ENCODE results near the gene BST1.

The BST1 gene

DNA sequence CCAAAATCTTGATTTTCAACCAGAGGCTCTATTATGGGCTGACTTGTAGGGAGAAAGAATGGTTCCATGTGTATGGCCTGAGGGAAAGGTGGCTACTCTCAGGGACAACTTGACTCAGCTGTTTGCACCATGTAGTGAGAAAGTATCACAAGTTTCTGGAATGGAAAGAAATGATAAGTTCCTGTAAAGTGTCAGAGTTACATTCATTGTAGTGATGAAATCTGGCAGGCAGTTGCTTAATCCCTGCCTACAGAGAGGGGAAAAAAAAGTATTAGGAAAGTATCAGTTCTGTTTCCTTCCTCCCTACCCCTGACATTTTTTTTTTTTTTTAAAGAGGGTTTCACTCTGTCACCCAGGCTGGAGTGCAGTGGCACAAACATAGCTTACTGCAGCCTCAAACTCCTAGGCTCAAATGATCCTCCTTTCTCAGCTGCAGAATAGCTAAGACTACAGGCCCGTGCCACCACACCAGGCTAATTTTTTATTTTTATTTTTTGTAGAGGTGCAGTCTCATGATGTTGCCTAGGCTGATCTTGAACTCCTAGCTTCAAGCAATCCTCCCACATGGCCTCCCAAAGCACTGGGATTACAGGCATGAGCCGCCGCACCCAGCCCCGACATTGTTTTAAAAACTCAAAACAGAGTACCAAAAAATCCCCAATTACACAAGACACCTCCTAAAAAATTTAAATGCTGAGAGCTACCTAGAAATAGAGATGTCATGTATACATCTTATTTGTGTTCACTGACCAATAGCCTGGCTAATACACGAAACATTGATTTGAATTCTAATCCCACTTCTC is 42.9 kb upstream of the BST1 start:
- peaks cover 5% of the 10 kb centered on the region for H3K79me2 ChIP-seq (ENCODE audit: control insufficient read depth, low read length)
- no peaks in the 10 kb centered on the region for H4K20me1 ChIP-seq (ENCODE audit: control insufficient read depth, insufficient read depth, low read depth, low read length)
- no peak overlapping the region for H3K4me3 ChIP-seq (ENCODE audit: low read length)
- no peaks in the 10 kb centered on the region for H3K9me2 ChIP-seq (replicated peaks; ENCODE audit: control insufficient read depth, low read length)
- no peak overlapping the region for H3K27ac ChIP-seq (ENCODE audit: low read depth, low read length)
- no peaks in the 10 kb centered on the region for H3K27me3 ChIP-seq (ENCODE audit: control insufficient read depth, low read length)
- H3K4me1 ChIP-seq (ENCODE audit: control insufficient read depth, low read length): peaks cover 31% of the 10 kb centered on the region
- H3K36me3 ChIP-seq (ENCODE audit: control insufficient read depth, low read length): peaks cover 22% of the 10 kb centered on the region
- TF ChIP-seq, protein P1, sequence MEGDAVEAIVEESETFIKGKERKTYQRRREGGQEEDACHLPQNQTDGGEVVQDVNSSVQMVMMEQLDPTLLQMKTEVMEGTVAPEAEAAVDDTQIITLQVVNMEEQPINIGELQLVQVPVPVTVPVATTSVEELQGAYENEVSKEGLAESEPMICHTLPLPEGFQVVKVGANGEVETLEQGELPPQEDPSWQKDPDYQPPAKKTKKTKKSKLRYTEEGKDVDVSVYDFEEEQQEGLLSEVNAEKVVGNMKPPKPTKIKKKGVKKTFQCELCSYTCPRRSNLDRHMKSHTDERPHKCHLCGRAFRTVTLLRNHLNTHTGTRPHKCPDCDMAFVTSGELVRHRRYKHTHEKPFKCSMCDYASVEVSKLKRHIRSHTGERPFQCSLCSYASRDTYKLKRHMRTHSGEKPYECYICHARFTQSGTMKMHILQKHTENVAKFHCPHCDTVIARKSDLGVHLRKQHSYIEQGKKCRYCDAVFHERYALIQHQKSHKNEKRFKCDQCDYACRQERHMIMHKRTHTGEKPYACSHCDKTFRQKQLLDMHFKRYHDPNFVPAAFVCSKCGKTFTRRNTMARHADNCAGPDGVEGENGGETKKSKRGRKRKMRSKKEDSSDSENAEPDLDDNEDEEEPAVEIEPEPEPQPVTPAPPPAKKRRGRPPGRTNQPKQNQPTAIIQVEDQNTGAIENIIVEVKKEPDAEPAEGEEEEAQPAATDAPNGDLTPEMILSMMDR (IDR thresholded peaks at IDR 0.05; ENCODE audit: low read depth, low read length, poor library complexity, severe bottlenecking): no peak
- no peak for TF ChIP-seq EZH2phosphoT487 (IDR thresholded peaks at IDR 0.05; ENCODE audit: borderline replicate concordance, low read length)
- no peaks in the 10 kb centered on the region for H3K9me3 ChIP-seq (ENCODE audit: control insufficient read depth, insufficient read depth, low read length)
- peaks cover 38% of the 10 kb centered on the region for H3F3A ChIP-seq (ENCODE audit: control insufficient read depth, insufficient read depth)
- H3K4me2 ChIP-seq (ENCODE audit: low read length): no peak overlapping the region

- Histone ChIP-seq H3K9me3 (ENCODE audit: control insufficient read depth, insufficient read depth, low read length) (no peaks in the 10 kb centered on the region), H3K4me2 (ENCODE audit: low read length) (no peak overlapping the region), H4K20me1 (ENCODE audit: control insufficient read depth, insufficient read depth, low read depth, low read length) (no peaks in the 10 kb centered on the region), H3K79me2 (ENCODE audit: control insufficient read depth, low read length) (peaks cover 34% of the 10 kb centered on the region), H3K4me3 (ENCODE audit: low read length) (no peak overlapping the region), H3K27ac (ENCODE audit: low read depth, low read length) (no peak overlapping the region), H3K9me2 (replicated peaks; ENCODE audit: control insufficient read depth, low read length) (no peaks in the 10 kb centered on the region), H3F3A (ENCODE audit: control insufficient read depth, insufficient read depth) (0 out of 2 replicates have a peak, but pooled peaks cover 10% of the 10 kb centered on the region), H3K27me3 (ENCODE audit: control insufficient read depth, low read length) (no peaks in the 10 kb centered on the region), H3K36me3 (ENCODE audit: control insufficient read depth, low read length) (peaks cover 54% of the 10 kb centered on the region), H3K4me1 (ENCODE audit: control insufficient read depth, low read length) (peaks cover 43% of the 10 kb centered on the region)
- TF ChIP-seq EZH2phosphoT487 (IDR thresholded peaks at IDR 0.05; ENCODE audit: borderline replicate concordance, low read length): no peak
- TF ChIP-seq, protein P1 (IDR thresholded peaks at IDR 0.05; ENCODE audit: low read depth, low read length, poor library complexity, severe bottlenecking): no peak
Observed at GRCh38 chr4:15665753-15666365, 37.0 kb upstream of the BST1 start.

DNA sequence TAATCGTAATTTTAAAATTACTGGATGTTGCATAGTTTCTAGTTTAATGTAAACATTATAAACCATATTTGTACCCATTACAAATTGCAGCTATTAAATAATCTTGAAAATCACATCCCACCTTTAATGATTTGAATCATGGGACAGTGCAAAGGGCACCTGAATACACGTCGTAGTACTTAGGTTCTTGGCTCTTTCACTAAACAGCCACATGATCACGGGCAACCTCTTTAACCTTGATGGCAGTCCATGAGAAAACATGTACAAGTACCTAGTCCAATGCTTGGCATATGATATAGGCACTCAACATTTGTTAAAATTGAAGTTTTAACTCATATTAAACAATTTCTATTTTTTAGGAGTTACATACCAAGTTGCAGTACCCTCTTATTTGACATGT is 35.9 kb upstream of the BST1 start:
- Histone ChIP-seq H3K4me1 (ENCODE audit: control insufficient read depth, low read length) (peaks cover 55% of the 10 kb centered on the region), H3F3A (ENCODE audit: control insufficient read depth, insufficient read depth) (0 out of 2 replicates have a peak, but pooled peaks cover 10% of the 10 kb centered on the region), H3K9me2 (replicated peaks; ENCODE audit: control insufficient read depth, low read length) (no peaks in the 10 kb centered on the region), H3K27me3 (ENCODE audit: control insufficient read depth, low read length) (no peaks in the 10 kb centered on the region), H3K4me2 (ENCODE audit: low read length) (no peak overlapping the region), H3K9me3 (ENCODE audit: control insufficient read depth, insufficient read depth, low read length) (no peaks in the 10 kb centered on the region), H3K79me2 (ENCODE audit: control insufficient read depth, low read length) (peaks cover 45% of the 10 kb centered on the region), H3K27ac (ENCODE audit: low read depth, low read length) (no peak overlapping the region), H4K20me1 (ENCODE audit: control insufficient read depth, insufficient read depth, low read depth, low read length) (no peaks in the 10 kb centered on the region), H3K4me3 (ENCODE audit: low read length) (no peak overlapping the region), H3K36me3 (ENCODE audit: control insufficient read depth, low read length) (peaks cover 61% of the 10 kb centered on the region)
- TF ChIP-seq, protein P1 (IDR thresholded peaks at IDR 0.05; ENCODE audit: low read depth, low read length, poor library complexity, severe bottlenecking): no peak
- TF ChIP-seq EZH2phosphoT487 (IDR thresholded peaks at IDR 0.05; ENCODE audit: borderline replicate concordance, low read length): no peak

All from DOHH2 (cell line).